GM21825 (cell line): ENCODE measurements around the gene CHST7.
"Not testable (repeated sequence)": the region's sequence is repeated elsewhere in the genome, so short reads cannot be mapped to it uniquely, and the experiment has no call there.

ENCODE experiments used
- ATAC-seq: cut with Tn5 transposase; IDR thresholded peaks from one replicate; pipeline ENCODE4 v1.9.1; 2021; ENCODE audit warnings: mild to moderate bottlenecking, moderate library complexity; ENCODE audit not compliant: unreplicated experiment

CHST7 gene, protein sequence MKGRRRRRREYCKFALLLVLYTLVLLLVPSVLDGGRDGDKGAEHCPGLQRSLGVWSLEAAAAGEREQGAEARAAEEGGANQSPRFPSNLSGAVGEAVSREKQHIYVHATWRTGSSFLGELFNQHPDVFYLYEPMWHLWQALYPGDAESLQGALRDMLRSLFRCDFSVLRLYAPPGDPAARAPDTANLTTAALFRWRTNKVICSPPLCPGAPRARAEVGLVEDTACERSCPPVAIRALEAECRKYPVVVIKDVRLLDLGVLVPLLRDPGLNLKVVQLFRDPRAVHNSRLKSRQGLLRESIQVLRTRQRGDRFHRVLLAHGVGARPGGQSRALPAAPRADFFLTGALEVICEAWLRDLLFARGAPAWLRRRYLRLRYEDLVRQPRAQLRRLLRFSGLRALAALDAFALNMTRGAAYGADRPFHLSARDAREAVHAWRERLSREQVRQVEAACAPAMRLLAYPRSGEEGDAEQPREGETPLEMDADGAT

DNA sequence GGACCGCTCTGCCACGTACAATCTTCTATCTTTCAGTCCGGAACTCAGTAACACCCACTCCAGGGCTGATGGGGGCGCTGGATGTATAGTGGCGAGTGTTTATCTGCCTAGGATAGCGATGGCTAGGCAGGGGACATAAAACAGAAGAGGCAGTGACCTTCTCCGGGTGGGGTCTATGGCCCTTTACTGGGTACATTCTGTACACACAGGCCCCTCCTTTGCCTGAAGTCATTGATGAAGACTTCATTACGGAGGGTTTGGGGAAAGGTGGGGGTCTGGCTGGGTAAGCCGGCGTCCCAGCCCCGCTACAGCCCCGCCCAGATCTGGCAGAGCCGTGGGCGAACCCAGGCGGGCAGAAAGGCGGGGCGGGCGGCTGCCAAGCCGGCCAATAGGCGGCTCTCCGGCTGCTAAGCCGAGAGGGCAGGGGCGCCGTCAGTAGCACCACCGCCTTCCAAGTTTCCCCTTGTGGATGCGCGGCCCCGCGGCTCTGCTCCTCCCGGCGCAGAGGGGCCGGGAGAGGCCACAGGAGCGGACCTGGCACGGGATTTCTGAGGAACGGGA is at the start of gene CHST7:
TSS of gene CHST7 (plus strand) at position 435 of the 561 bp plus-strand sequence. CDS start 167 bp downstream, outside the sequence.
- ATAC-seq, result peak; percentile 43

DNA sequence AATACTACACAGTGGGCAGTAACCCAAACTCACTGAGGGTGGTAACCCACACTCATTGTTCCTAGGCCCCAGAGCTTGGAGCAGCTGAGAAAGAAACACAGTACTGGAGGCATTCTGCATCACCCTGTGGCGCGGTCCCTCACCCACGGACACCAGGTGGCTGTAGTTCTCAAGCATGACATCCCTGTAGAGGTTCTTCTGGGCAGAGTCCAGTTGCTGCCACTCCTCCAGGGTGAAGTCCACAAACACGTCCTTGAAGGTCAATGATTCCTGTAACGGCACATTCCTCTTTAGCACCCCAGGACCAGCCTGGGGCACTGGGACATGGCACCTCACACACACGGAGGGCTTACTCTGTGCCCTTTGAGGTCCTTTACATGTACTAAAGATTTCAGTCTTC is 44.9 kb upstream of the CHST7 start:
- ATAC-seq, result not testable (repeated sequence)

DNA sequence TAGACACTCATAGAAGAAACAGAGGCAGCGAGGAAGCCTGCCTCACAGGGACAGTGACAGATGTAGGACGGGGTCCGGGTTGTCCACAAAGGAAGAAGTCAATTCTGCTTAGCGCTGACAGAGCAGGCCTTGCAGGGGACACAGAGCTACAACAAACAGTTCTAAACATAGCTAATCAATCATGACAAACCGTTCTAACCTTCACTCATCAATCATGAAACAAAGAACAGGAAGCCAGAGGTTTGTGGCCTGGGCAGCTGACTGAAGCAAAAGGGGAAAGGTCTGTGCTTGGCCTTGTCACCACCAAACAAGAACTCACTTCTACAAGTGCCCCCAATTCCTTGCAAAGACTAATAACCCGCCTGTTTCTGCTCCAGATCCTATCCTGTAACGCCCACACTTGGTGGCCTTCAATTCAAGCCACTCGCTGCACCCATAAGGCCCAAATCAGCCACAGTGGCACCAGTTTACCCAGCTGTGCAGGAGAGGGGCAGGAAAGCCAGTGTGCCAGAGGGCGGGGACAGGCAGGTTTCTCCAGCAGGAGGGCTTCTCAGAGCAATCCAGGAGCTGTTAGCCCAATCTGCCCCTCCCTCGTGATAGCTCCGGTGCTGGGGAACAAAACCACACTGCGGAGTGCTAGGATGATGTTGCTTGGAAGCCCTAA is 43.7 kb upstream of the CHST7 start:
- ATAC-seq, result not testable (repeated sequence)

DNA sequence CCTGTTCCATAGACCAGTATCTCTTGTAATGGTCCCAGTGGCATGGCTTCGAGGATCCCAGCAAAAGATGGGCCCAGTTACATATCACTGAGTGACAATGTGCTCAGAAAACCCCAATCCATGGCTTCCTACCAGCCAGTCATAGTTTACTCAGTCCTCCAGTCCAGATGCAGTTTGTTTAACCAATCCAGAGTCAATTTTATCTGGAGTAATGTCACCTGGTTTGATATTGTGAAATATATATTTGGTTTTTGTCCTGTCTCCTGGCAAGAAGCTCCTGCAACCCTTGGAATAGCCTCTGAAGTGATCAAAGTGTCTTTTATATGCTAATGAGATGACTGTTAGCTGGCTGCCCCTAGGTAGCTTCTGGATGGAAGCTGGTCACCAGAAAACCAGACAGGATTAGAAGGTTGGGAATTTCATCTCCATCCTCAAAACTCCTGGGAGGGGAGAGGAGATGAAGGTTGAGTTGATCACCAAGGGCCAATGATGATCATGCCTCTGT is 43.1 kb upstream of the CHST7 start:
- ATAC-seq, result not testable (repeated sequence)

DNA sequence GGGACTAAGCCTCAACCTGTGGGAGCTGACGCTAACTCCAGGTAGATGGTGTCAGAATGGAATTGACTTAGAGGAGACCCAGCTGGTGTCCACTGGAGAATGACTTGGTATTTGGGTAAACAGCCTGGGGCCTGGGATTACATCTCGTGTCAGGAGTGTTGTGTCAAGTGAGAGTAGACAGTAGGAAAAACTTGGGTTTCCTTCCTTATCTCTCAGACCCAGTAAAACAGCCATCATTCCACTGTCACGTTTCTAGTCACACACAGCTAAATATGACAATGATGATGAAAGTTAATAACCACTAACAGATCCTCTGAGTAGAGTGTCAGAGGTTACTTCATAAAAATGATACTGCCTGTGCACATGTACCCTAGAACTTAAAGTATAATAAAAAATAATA is 42.1 kb upstream of the CHST7 start:
- no peak for ATAC-seq

DNA sequence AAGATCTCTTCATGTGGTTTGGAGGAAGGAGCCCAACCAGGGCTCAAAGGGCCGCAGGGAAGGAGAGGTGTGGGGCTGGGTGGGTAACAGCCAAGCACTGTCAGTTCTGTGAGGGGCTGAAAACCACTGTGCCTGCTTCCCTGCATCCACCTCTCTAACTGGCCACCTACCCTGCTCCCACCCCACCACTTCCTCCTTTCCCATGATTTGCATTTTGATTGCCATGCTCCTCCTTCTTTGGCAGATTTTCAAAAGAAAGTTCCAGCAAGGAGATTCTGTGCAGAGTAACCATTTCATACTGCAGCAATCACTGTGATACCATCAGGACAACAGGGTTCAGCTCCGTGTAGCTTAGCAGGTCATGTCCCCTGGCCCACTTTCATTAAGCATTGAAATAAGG is 30.1 kb upstream of the CHST7 start:
- no peak for ATAC-seq

DNA sequence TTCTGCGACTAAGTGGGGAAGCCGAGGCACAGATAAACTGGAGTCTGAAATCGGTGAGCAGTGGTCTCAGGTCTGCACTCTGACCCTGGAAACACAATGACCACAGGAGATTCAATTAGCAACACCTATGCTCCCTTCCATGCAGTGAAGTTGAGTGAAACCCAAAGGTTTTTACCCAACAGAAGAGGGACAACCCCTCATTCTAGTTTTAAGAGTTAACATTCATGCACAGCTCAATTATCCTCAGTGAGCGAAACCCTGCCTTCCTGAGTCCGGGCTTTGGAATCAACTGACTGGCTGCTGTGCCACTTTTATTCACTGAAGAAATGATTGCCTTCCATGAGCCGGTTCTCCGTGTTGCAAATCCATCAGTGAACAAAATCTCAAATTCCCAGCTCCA is 29.0 kb upstream of the CHST7 start:
- not testable (repeated sequence) for ATAC-seq

DNA sequence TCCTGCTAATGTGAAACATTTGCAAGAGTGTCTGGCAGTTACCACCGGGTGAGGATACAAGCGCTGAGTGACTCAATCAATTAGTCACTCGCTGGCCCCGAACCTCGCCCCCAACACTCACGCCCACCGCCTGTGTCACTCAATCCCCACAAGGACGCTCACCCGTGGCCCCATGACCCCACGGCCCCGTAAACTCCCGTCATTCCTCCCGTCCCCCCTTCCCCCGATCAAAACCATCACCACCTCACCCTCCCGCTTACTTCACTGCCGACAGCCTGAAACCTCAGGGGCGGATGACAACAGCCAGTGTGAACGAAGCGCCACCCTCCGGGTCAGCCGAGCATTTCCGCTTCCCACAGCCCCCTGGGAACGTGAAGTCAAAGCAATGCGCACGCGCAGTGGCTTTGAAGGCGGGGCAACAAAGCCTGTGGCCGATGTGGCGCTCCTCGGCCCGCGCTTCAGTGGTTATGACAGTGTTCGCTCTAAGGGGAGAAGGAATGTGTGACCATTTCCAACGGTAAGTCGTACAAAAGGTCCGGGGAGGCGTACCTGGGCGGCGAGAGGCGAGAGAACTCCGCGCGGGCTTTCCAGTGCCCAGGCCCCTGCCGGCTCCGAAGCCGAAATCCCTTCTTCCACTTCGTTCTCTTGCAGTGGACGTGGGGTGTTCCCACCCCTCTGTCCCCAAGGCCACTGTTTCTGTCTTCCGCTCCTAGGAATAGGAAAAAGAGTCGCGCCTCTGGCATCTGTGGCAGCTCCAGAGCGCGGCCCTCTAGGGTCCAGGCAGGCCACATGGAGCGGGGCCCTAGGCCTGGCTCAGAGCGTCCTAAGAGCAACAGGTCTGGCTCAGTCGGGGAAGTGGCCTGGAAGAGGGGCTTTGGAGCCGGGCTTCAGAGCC is 28.2 kb upstream of the CHST7 start, which contains the start of gene ZNF674:
TSS of gene ZNF674 (minus strand) at position 311 of the 895 bp plus-strand sequence. CDS start 3,334 bp downstream, outside the sequence.
- peak; percentile 86 for ATAC-seq

DNA sequence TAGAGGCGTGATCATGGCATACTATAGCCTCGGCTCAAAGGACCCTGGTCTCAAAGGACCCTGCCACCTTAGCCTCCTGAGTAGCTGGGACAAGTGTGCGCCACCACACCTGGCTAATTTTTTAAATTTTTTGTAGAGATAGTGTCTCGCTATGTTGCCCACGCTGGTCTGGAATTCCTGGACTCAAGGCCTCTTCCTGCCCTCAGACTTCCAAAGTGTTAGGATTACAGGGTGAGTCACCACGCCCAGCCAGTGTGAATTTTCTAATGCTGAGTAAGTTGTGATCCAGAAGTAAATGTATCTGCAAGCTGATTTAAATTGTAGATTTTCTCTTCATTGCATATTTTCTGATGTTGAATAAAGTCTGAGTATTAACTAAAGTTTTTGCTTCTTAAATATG is 25.7 kb upstream of the CHST7 start:
- ATAC-seq, result no peak

DNA sequence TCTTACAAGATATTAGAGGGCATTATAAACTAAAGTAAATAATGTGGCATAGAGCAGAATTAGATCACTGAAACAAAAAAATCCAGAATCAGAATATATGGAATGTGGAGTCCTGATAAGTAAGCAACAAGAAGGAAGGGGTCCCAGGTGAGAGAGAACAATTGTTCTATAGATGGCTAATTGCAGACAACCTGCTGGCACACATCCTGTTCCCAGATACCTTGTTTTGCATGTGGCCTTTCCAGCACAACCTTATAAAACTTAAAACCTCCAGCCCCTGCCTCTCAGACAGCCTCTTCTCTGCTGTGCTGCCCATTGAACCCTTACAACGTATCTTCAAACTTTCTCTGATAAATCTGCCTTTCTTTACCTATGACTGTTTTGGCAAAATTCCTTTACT is 23.7 kb upstream of the CHST7 start:
- ATAC-seq, result no peak

DNA sequence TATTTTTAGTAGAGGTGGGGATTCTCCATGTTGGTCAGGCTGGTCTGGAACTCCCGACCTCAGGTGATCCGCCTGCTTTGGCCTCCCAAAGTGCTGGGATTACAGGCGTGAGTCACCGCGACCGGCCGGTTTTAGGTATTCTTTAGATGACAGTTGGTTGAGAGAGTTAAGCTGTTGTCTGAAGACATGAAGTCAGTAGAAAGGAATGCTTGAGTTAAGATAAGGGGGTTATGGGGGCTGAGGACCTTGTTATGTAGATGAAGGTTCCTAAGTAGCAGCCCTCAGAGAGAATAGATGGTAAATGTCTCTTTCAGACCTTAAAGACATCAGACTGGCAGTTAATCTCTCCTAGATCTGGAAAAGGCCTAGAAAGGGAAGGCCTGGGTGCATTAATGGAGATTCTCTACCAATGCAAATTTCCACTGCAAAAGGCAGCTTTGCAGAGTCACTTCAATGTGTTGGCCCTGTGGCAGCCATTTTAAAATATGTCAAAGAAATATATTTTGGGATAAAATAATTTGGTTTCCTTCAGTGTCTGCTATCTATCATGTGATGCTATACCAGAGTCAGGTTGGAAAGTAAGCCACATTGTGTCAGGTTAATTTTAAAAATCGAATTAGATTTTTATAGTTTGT is 22.0 kb upstream of the CHST7 start:
- no peak for ATAC-seq

DNA sequence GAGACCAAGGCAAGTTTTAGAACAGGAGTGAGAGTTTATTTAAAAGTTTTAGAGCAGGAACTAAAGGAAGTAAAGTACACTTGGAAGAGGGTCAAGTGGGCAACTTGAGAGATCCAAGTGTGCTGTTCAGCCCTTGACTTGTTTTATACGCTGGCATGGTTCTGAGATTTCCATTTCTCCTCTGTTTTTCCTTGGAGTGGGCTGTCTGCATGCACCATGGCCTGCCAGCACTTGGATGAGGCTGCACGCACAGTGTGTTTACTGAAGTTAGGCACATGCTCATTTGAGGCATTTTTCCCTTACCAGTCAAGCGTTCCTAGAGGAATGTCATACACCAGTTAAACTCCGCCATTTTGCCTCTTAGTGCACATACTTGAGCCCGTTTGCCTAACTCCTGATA is 19.6 kb upstream of the CHST7 start:
- ATAC-seq, result no peak

DNA sequence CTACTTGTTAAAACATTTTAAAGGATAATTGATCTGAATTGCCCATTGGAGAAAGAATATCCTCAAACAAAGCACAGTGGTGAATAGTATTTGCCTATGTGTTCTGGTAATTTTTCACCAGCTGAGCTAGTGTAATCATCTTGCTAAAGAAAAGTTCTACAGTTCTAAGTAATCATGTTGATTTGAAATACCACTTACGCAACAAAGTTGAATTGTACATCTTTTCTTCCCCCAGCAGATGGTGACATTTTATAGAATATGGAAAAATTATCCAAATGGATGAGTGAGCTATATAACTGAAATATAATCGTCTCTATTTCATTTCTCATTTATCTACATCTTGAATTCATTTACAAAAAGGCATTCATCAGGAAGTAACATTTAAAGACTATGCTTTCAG is 18.6 kb upstream of the CHST7 start:
- no peak for ATAC-seq

DNA sequence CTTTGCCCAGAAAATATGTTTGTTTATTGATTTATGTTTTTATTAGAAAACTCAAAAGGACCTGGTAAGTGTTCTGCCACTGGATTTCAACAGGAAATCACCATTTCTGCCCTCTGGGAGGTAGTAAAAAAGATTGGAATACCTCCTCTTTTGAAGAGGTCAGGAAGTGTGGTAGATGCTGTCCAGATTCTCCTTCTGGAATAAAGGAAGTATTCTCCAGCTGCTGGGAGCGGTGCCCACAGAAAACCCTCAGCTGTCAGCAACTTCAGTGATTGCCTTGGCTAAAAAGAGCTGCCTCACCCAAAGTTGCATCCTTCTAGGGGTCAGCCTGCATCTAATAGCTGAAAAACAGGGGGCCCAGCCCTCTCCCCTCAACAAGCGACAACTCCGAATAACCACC is 14.5 kb upstream of the CHST7 start:
- ATAC-seq, result no peak

DNA sequence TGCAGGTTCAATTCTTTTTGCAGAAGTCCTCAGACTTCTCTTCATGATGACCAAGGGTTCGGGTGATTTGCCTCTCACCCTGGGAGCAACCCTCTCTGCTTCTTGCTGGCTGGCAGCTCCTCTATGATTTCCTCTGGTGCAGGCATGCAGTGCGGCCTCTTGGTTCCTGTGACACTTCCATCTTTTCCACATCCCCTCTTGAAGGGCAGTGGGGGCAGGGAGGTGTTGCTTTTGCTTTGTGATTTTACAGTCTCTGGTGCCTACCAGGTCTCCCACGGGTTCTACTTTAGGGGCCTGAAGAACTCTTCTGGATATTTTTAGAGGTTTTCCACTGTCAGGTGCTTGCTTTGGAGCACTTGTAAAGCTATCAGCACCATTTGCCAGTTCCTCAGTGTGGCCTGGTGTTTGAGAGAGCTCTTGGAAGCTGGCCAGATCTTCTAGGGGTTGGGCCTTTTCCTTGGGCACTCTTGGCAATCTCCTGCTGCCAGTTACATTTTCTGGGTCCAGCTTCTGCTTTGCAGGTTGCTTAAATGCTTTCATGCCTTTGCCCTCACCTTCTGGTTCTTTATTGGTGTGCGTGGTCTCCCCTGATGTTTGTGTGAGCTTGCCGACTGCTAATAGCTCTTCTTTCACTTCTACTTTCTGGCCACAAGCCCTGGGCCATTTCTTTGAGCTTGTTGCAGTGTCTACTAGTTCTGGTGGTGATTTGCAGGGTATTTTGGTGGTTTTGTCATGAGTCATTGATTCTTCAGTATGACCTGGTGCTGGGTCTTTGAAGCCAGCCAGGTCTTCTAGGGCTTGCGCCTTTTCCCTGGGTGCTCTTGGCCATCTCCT is 11.5 kb upstream of the CHST7 start:
- ATAC-seq, result peak; percentile 99

DNA sequence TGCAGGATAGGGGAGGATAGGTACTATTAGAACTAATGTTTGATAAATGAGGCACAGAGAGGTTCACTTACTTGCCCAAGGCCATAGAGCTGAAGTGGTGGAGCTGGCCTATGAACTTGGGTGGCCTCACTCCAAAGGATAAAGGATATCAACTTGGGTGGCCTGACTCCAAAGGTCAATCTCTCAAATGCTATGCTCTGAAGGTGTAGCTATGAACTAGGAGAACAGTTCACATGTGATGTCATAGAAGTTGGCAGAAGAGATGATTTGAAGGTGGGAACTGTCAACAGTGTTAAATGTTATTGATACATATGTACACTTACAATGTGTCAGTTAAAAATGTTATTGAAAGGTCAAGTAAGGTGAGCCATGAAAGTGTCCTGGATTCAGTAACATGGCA is 6.2 kb upstream of the CHST7 start:
- no peak for ATAC-seq

DNA sequence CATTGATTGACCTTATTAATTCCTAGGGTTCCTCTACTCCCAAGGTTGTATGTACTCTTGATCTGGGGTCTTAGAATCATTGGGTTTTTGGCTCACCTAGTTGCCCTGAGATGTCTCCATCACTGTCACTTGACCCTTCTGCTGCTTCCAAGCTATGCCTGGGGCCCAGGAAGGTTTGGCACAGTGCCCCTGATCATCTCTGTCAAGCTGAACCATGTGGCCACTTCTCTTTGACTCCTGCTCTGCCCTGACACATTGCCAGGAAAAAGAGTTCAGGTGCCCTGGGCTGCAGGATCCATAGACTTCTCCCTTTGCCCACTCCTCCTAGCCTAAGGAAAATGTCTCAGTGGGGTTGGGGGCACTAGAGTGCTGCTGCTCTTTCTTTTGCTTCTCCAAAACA is 3.9 kb upstream of the CHST7 start:
- no peak for ATAC-seq

DNA sequence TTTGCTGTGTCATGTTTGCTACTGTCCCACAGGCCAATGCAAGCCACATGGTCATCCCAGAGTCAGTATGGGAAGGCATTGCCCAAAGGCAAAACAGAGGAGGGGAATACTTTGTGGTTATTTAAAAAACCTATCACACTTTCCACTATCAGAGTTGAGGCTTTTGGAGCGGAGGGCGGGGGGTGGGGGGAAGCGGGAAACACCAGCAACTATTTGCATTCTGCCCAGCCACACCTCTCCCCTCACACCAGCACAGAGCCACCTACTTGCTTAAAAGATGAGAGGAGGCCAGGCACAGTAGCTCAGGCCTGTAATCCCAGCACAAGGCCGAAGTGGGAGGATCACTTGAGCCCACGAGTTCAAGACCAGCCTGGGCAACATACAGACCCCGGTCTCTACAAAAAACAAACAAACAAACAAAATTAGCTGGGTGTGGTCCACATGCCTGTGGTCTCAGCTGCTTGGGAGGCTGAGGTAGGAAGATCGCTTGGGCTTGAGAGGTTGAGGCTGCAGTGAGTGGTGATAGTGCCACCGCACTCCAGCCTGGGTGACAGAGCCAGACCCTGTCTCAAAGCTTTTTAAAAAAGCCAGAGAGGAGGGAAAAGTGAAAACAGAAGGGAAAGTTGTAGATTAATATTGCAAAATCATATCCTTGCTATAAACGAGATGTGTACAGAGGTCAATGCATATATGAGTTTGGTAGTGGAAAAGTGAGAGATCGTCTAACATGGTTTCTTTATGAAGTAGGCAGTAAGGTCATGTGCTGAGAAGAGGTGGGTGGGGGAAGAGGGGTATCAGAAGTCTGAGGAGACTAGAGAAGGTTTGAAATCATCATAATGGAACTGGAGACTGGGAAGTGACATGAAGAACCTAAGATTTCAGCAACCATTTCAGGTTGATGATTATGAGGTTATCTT is 1.9 kb upstream of the CHST7 start:
- no peak for ATAC-seq
